Measurements from ENCODE around the gene SYTL2. TPM values are rescaled to one million over a fixed set of nuclear protein-coding genes. Genes with fewer than 3 reads are reported as not detected.

Gene SYTL2
- total RNA-seq, 1 experiment from 2014 or later, result 0.75 TPM

- Histone ChIP-seq H3K36me3 (ENCODE audit: insufficient read depth, low read length) (no peaks in the 10 kb centered on the region), H3K4me3 (ENCODE audit: low read length) (no peak overlapping the region), H3K4me2 (ENCODE audit: low read depth, low read length, poor library complexity, severe bottlenecking) (no peak overlapping the region), H4K20me1 (ENCODE audit: insufficient read depth, low read depth, low read length) (no peaks in the 10 kb centered on the region), H3K4me1 (ENCODE audit: low read length) (peaks cover 3% of the 10 kb centered on the region), H3K9ac (ENCODE audit: low read length) (no peak overlapping the region), H2AFZ (ENCODE audit: low read length) (no peak overlapping the region), H3K9me3 (ENCODE audit: low read length) (no peaks in the 10 kb centered on the region), H3K27ac (ENCODE audit: low read length) (no peak overlapping the region), H3K27me3 (ENCODE audit: low read length) (no peaks in the 10 kb centered on the region; the same call in 1 of the 2 replicates), H3K9me2 (replicated peaks; ENCODE audit: insufficient read depth, low read length) (no peaks in the 10 kb centered on the region), H3K79me2 (ENCODE audit: low read length) (no peaks in the 10 kb centered on the region)
- no peak for DNase-seq
Observed at GRCh38 chr11:85737738-85738137, 73.2 kb downstream of the SYTL2 start.

GRCh38 chr11:85735876-85736460 lies 75.0 kb downstream of the SYTL2 start:
- peaks cover 3% of the 10 kb centered on the region for H3K4me1 ChIP-seq (ENCODE audit: low read length)
- no peak overlapping the region for H3K27ac ChIP-seq (ENCODE audit: low read length)
- H4K20me1 ChIP-seq (ENCODE audit: insufficient read depth, low read depth, low read length), result no peaks in the 10 kb centered on the region
- no peak overlapping the region for H3K4me2 ChIP-seq (ENCODE audit: low read depth, low read length, poor library complexity, severe bottlenecking)
- H3K36me3 ChIP-seq (ENCODE audit: insufficient read depth, low read length), result no peaks in the 10 kb centered on the region
- no peaks in the 10 kb centered on the region for H3K79me2 ChIP-seq (ENCODE audit: low read length)
- H3K9me3 ChIP-seq (ENCODE audit: low read length), result no peaks in the 10 kb centered on the region
- no peak overlapping the region for H3K4me3 ChIP-seq (ENCODE audit: low read length)
- no peak overlapping the region for H3K9ac ChIP-seq (ENCODE audit: low read length)
- no peaks in the 10 kb centered on the region; the same call in 1 of the 2 replicates for H3K27me3 ChIP-seq (ENCODE audit: low read length)
- no peak overlapping the region for H2AFZ ChIP-seq (ENCODE audit: low read length)
- DNase-seq, result no peak
- H3K9me2 ChIP-seq (replicated peaks; ENCODE audit: insufficient read depth, low read length), result no peaks in the 10 kb centered on the region

DNA sequence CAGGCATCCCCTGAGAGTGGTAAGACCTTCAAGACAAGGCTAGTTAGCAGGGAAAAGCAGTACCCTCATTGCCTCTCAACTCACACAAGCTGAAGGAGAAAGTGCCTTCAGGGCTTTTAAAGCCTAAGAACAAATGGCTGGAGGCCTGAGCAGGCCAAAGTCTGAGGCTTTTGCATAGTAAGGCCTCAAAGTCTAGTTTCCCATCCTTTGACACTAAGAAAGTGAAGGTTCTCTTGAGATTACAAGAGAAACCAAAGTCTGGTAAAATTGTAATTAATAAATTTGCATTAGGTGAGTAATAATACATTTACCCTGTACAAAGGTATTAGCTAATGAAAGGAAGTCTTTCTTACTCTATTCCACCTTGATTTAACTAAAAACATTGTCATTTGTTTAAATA lies 78.0 kb downstream of the SYTL2 start:
- Histone ChIP-seq H3K4me2 (ENCODE audit: low read depth, low read length, poor library complexity, severe bottlenecking) (no peak overlapping the region), H2AFZ (ENCODE audit: low read length) (no peak overlapping the region), H3K4me1 (ENCODE audit: low read length) (peaks cover 3% of the 10 kb centered on the region), H3K9me2 (replicated peaks; ENCODE audit: insufficient read depth, low read length) (no peaks in the 10 kb centered on the region), H4K20me1 (ENCODE audit: insufficient read depth, low read depth, low read length) (no peaks in the 10 kb centered on the region), H3K9me3 (ENCODE audit: low read length) (no peaks in the 10 kb centered on the region), H3K79me2 (ENCODE audit: low read length) (no peaks in the 10 kb centered on the region), H3K9ac (ENCODE audit: low read length) (no peak overlapping the region), H3K36me3 (ENCODE audit: insufficient read depth, low read length) (no peaks in the 10 kb centered on the region), H3K27ac (ENCODE audit: low read length) (no peak overlapping the region), H3K4me3 (ENCODE audit: low read length) (no peak overlapping the region), H3K27me3 (ENCODE audit: low read length) (no peaks in the 10 kb centered on the region; the same call in 1 of the 2 replicates)
- no peak for DNase-seq

- H3K4me1 ChIP-seq (ENCODE audit: low read length), result no peaks in the 10 kb centered on the region
- H3K9me2 ChIP-seq (replicated peaks; ENCODE audit: insufficient read depth, low read length), result no peaks in the 10 kb centered on the region
- 0 out of 2 replicates have a peak, but pooled peaks cover 10% of the 10 kb centered on the region for H3K27me3 ChIP-seq (ENCODE audit: low read length)
- no peak overlapping the region for H3K4me2 ChIP-seq (ENCODE audit: low read depth, low read length, poor library complexity, severe bottlenecking)
- H3K9me3 ChIP-seq (ENCODE audit: low read length), result no peaks in the 10 kb centered on the region
- no peak overlapping the region for H3K9ac ChIP-seq (ENCODE audit: low read length)
- H3K79me2 ChIP-seq (ENCODE audit: low read length), result no peaks in the 10 kb centered on the region
- no peak overlapping the region for H3K4me3 ChIP-seq (ENCODE audit: low read length)
- no peaks in the 10 kb centered on the region for H3K36me3 ChIP-seq (ENCODE audit: insufficient read depth, low read length)
- no peak overlapping the region for H2AFZ ChIP-seq (ENCODE audit: low read length)
- no peaks in the 10 kb centered on the region for H4K20me1 ChIP-seq (ENCODE audit: insufficient read depth, low read depth, low read length)
- no peak for DNase-seq
- no peak overlapping the region for H3K27ac ChIP-seq (ENCODE audit: low read length)
Observed at GRCh38 chr11:85726381-85726780, 84.6 kb downstream of the SYTL2 start.

DNA sequence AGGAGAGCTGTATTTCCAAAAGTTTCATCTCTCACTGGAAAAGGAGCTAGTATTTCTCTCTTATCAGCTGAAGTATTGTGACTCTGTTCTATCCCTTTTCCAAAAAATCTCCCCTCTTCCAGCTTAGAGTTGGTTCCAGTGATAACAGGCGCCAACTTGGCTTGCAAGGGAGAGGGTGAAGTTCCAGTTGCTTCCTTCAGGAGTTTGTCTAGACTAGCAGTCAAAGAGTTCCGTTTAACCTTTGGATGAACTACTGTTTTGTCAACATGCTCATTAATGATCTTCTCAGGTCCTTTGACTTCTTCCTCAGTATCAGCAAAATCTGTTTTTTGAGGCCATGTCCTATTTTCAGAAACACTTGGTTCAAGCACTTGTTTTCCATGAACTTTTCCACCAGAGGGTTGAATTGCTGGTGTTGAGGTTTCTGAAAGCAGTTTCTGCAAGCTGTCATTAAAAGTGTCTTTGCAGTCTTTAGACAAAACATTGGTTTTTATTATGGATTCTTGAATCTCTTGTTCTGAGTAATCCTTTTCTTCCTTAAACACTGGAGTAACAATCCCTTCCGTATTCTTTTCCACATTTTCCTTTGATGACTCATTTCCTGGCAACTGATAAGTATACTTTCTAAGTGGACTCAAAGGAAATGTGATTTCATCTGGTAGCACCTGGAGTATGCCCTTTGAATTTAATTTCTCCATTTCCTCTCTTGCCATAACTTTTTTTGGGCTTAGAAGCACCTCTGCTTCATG lies 85.3 kb downstream of the SYTL2 start:
- peaks cover 10% of the 10 kb centered on the region; the same call in 1 of the 2 replicates for H3K27me3 ChIP-seq (ENCODE audit: low read length)
- no peaks in the 10 kb centered on the region for H3K9me2 ChIP-seq (replicated peaks; ENCODE audit: insufficient read depth, low read length)
- no peak overlapping the region for H3K9ac ChIP-seq (ENCODE audit: low read length)
- no peaks in the 10 kb centered on the region for H3K36me3 ChIP-seq (ENCODE audit: insufficient read depth, low read length)
- DNase-seq, result no peak
- no peak overlapping the region for H3K27ac ChIP-seq (ENCODE audit: low read length)
- H3K4me1 ChIP-seq (ENCODE audit: low read length), result no peaks in the 10 kb centered on the region
- no peak overlapping the region for H3K4me2 ChIP-seq (ENCODE audit: low read depth, low read length, poor library complexity, severe bottlenecking)
- no peak overlapping the region for H2AFZ ChIP-seq (ENCODE audit: low read length)
- no peaks in the 10 kb centered on the region for H3K9me3 ChIP-seq (ENCODE audit: low read length)
- H3K4me3 ChIP-seq (ENCODE audit: low read length), result no peak overlapping the region
- H4K20me1 ChIP-seq (ENCODE audit: insufficient read depth, low read depth, low read length), result no peaks in the 10 kb centered on the region
- no peaks in the 10 kb centered on the region for H3K79me2 ChIP-seq (ENCODE audit: low read length)

DNA sequence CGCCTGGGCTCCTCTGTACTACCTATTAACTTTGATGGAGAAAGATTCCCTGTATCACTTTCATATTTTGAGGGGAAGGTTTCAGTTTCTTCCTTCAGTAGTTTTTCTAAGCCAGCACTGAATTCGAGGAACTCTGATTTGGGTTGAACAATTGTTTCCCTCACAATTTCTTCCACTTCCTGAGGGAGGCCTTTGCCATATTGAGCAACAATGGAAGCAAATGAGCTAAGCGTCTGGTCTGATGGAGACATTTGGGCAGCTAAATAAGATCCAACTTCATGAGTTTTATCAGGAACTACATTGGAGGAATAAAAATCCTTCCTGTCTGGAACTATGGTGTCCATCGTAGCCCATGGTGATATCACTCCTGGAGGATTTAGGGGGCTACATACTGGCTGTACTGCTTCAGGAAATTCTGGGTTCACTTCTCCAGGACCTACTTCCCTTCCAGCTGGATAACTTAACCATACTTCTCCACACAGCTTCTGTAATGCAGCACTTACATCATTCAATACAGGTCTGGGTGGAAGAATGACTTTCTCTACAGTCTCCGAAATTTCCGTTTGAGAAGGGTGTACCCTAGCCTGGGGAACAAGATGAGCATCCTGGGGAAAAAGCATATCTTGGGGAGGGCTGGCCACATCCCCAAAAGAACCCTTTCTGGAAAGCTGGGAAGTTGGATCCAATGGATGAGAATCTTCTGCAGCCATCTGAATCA lies 86.0 kb downstream of the SYTL2 start:
- no peak overlapping the region for H3K4me2 ChIP-seq (ENCODE audit: low read depth, low read length, poor library complexity, severe bottlenecking)
- H3K27me3 ChIP-seq (ENCODE audit: low read length), result peaks cover 10% of the 10 kb centered on the region; the same call in 1 of the 2 replicates
- no peak overlapping the region for H3K9ac ChIP-seq (ENCODE audit: low read length)
- no peaks in the 10 kb centered on the region for H3K36me3 ChIP-seq (ENCODE audit: insufficient read depth, low read length)
- no peaks in the 10 kb centered on the region for H3K79me2 ChIP-seq (ENCODE audit: low read length)
- no peak overlapping the region for H3K4me3 ChIP-seq (ENCODE audit: low read length)
- H2AFZ ChIP-seq (ENCODE audit: low read length), result no peak overlapping the region
- no peak for DNase-seq
- no peaks in the 10 kb centered on the region for H3K9me2 ChIP-seq (replicated peaks; ENCODE audit: insufficient read depth, low read length)
- no peak overlapping the region for H3K27ac ChIP-seq (ENCODE audit: low read length)
- no peaks in the 10 kb centered on the region for H3K9me3 ChIP-seq (ENCODE audit: low read length)
- no peaks in the 10 kb centered on the region for H4K20me1 ChIP-seq (ENCODE audit: insufficient read depth, low read depth, low read length)
- no peaks in the 10 kb centered on the region for H3K4me1 ChIP-seq (ENCODE audit: low read length)

GRCh38 chr11:85723088-85723487 lies 87.9 kb downstream of the SYTL2 start:
- Histone ChIP-seq H2AFZ (ENCODE audit: low read length) (no peak overlapping the region), H3K9me3 (ENCODE audit: low read length) (no peaks in the 10 kb centered on the region), H3K9me2 (replicated peaks; ENCODE audit: insufficient read depth, low read length) (no peaks in the 10 kb centered on the region), H3K27me3 (ENCODE audit: low read length) (peaks cover 10% of the 10 kb centered on the region; the same call in 1 of the 2 replicates), H3K9ac (ENCODE audit: low read length) (no peak overlapping the region), H3K79me2 (ENCODE audit: low read length) (no peaks in the 10 kb centered on the region), H4K20me1 (ENCODE audit: insufficient read depth, low read depth, low read length) (no peaks in the 10 kb centered on the region), H3K4me2 (ENCODE audit: low read depth, low read length, poor library complexity, severe bottlenecking) (no peak overlapping the region), H3K27ac (ENCODE audit: low read length) (no peak overlapping the region), H3K4me1 (ENCODE audit: low read length) (no peaks in the 10 kb centered on the region), H3K4me3 (ENCODE audit: low read length) (no peak overlapping the region), H3K36me3 (ENCODE audit: insufficient read depth, low read length) (no peaks in the 10 kb centered on the region)
- DNase-seq, result no peak

DNA sequence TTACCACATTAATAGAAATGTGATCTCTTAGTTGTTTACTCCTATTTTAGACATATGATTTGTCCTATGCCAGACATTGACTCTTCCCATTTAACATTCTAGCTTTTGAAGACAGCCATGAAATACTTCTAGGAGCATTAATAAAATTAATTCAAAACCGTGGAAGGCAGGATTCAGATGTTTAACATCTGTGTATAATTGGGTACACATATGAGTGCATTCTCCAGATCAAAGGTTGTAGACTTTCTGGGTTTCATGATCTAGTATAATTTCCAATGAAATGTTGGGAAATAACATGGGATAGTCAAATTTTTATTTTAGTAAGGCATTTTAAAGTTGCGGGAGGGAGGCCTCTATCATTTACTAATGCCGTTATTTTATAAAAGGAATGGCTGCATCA lies 89.8 kb downstream of the SYTL2 start:
- no peak overlapping the region for H3K4me3 ChIP-seq (ENCODE audit: low read length)
- H2AFZ ChIP-seq (ENCODE audit: low read length), result no peak overlapping the region
- no peaks in the 10 kb centered on the region for H4K20me1 ChIP-seq (ENCODE audit: insufficient read depth, low read depth, low read length)
- DNase-seq, result no peak
- H3K4me2 ChIP-seq (ENCODE audit: low read depth, low read length, poor library complexity, severe bottlenecking), result no peak overlapping the region
- H3K79me2 ChIP-seq (ENCODE audit: low read length), result no peaks in the 10 kb centered on the region
- H3K27ac ChIP-seq (ENCODE audit: low read length), result no peak overlapping the region
- no peaks in the 10 kb centered on the region for H3K9me2 ChIP-seq (replicated peaks; ENCODE audit: insufficient read depth, low read length)
- H3K9me3 ChIP-seq (ENCODE audit: low read length), result no peaks in the 10 kb centered on the region
- H3K9ac ChIP-seq (ENCODE audit: low read length), result no peak overlapping the region
- H3K36me3 ChIP-seq (ENCODE audit: insufficient read depth, low read length), result no peaks in the 10 kb centered on the region
- peaks cover 6% of the 10 kb centered on the region; the same call in 1 of the 2 replicates for H3K27me3 ChIP-seq (ENCODE audit: low read length)
- H3K4me1 ChIP-seq (ENCODE audit: low read length), result no peaks in the 10 kb centered on the region

All from Karpas-422 (cell line).